Hepatocyte (in vitro differentiated cells): Measurements from ENCODE around the gene MOV10L1. TPM values are rescaled to one million over a fixed set of nuclear protein-coding genes. Genes with fewer than 3 reads are reported as not detected.

Experiments
- DNase-seq: peaks from one replicate; pipeline ENCODE4 v3.0.0-alpha.2; 2016; ENCODE audit warnings: low spot score
- H2AFZ ChIP-seq: fragments of 200-600 bp; sonication (generic); 2 replicates; pipeline ENCODE4 v1.6.0; 2016; ENCODE audit warnings: antibody characterized with exemption, mild to moderate bottlenecking
- H3K27ac ChIP-seq: fragments of 200-600 bp; sonication (generic); 2 replicates; pipeline ENCODE4 v1.5.1; 2016; ENCODE audit warnings: mild to moderate bottlenecking
- H3K27me3 ChIP-seq: fragments of 200-600 bp; sonication (generic); 2 replicates; pipeline ENCODE4 v1.6.1; 2016
- H3K36me3 ChIP-seq: fragments of 200-600 bp; sonication (generic); replicated peaks from 2 replicates; pipeline ENCODE4 v1.5.1; 2016; ENCODE audit warnings: low read depth; ENCODE audit not compliant: insufficient read depth
- H3K4me1 ChIP-seq: fragments of 200-600 bp; sonication (generic); 2 replicates; pipeline ENCODE4 v1.5.1; 2016; ENCODE audit warnings: mild to moderate bottlenecking, moderate library complexity; ENCODE audit not compliant: insufficient read depth
- H3K4me2 ChIP-seq: fragments of 200-600 bp; sonication (generic); 2 replicates; pipeline ENCODE4 v1.6.0; 2016
- H3K4me3 ChIP-seq: fragments of 200-600 bp; sonication (generic); 2 replicates; pipeline ENCODE4 v1.5.1; 2016; ENCODE audit warnings: mild to moderate bottlenecking
- H3K79me2 ChIP-seq: fragments of 200-600 bp; sonication (generic); 2 replicates; pipeline ENCODE4 v1.6.0; 2017; ENCODE audit warnings: mild to moderate bottlenecking
- H3K9me2 ChIP-seq: fragments of 200-600 bp; sonication (generic); replicated peaks from 2 replicates; pipeline ENCODE4 v1.6.0; 2017; ENCODE audit warnings: mild to moderate bottlenecking; ENCODE audit not compliant: insufficient read depth
- H3K9me3 ChIP-seq: fragments of 200-600 bp; sonication (generic); 2 replicates; pipeline ENCODE4 v1.5.1; 2016; ENCODE audit warnings: low read depth, mild to moderate bottlenecking
- H4K20me1 ChIP-seq: fragments of 200-600 bp; sonication (generic); 2 replicates; pipeline ENCODE4 v1.6.0; 2016; ENCODE audit warnings: mild to moderate bottlenecking; ENCODE audit not compliant: insufficient read depth, poor library complexity, severe bottlenecking
- CTCF ChIP-seq: fragments of 200-600 bp; sonication (generic); IDR thresholded peaks from 2 replicates; pipeline ENCODE4 v1.5.1; 2016; ENCODE audit warnings: antibody characterized with exemption, mild to moderate bottlenecking; ENCODE audit not compliant: poor library complexity
- EZH2 ChIP-seq: fragments of 200-600 bp; sonication (generic); IDR thresholded peaks from 2 replicates; pipeline ENCODE4 v1.6.1; 2016; ENCODE audit warnings: antibody characterized with exemption, mild to moderate bottlenecking, borderline replicate concordance
- EZH2phosphoT487 ChIP-seq: fragments of 200-600 bp; sonication (generic); IDR thresholded peaks from one replicate; pipeline ENCODE4 v1.6.1; 2018; ENCODE audit warnings: antibody characterized with exemption, mild to moderate bottlenecking, low read depth, moderate library complexity; ENCODE audit not compliant: unreplicated experiment, severe bottlenecking
- WGBS: methylation state at CpG from one replicate; pipeline ENCODE4 v1.1.6; 2016; ENCODE audit warnings: low lambda C conversion rate; ENCODE audit errors: missing lambda C conversion rate; 5-methylcytosine and 5-hydroxymethylcytosine counted together
- polyA plus RNA-seq: library from polyadenylated mRNA; unstranded; fragments of >200 nt; fragmentation: Nextera tagmentation; extraction: Ambion mirVana; gene quantifications from 2 replicates; pipeline ENCODE4 v1.2.1, GENCODE V29; 2016
- total RNA-seq: library from RNA; depleted of rRNA; stranded (reverse); fragments of >200 nt; gene quantifications from 2 replicates; pipeline ENCODE4 v1.2.3, GENCODE V29; 2014

MOV10L1 gene
- total and polyA plus RNA-seq, 2 experiments from 2014 or later, result 0.36 to 3.6 TPM

GRCh38 chr22:50175921-50176849, 86.4 kb downstream of the MOV10L1 start:
- 81% methylated on average over 23 of the region's 27 CpGs for WGBS
- H2AFZ ChIP-seq, result no peak overlapping the region
- H4K20me1 ChIP-seq, result no peaks in the 10 kb centered on the region
- no peaks in the 10 kb centered on the region for H3K9me3 ChIP-seq
- no peaks in the 10 kb centered on the region for H3K4me1 ChIP-seq
- no peaks in the 10 kb centered on the region for H3K9me2 ChIP-seq
- TF ChIP-seq CTCF, result no peak
- TF ChIP-seq EZH2, result no peak
- no peak for TF ChIP-seq EZH2phosphoT487
- no peaks in the 10 kb centered on the region for H3K36me3 ChIP-seq
- no peaks in the 10 kb centered on the region for H3K79me2 ChIP-seq
- no peak overlapping the region for H3K4me2 ChIP-seq
- H3K27me3 ChIP-seq, result peaks cover 2% of the 10 kb centered on the region
- no peak overlapping the region for H3K27ac ChIP-seq
- H3K4me3 ChIP-seq, result no peak overlapping the region
- no peak for DNase-seq

DNA sequence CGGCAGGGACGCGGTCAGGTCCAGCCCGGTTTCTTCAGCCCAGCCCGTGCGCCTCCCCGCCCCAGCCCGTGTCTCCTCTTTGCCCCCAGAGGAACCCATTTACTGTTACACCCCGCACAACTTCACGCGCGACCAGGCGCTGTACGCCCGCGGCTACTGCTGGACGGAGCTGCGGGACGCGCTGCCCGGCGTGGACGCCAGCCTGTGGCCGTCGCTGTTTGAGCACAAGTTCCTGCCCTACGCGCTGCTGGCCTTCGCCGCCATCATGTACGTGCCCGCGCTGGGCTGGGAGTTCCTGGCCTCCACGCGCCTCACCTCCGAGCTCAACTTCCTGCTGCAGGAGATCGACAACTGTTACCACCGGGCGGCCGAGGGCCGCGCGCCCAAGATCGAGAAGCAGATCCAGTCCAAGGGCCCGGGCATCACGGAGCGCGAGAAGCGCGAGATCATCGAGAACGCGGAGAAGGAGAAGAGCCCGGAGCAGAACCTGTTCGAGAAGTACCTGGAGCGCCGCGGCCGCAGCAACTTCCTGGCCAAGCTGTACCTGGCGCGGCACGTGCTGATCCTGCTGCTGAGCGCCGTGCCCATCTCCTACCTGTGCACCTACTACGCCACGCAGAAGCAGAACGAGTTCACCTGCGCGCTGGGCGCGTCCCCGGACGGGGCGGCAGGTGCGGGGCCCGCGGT, 87.2 kb downstream of the MOV10L1 start:
- no peak overlapping the region for H2AFZ ChIP-seq
- H3K27me3 ChIP-seq, result no peaks in the 10 kb centered on the region
- TF ChIP-seq EZH2phosphoT487, result no peak
- no peak for TF ChIP-seq CTCF
- TF ChIP-seq EZH2, result no peak
- H3K4me1 ChIP-seq, result no peaks in the 10 kb centered on the region
- H3K79me2 ChIP-seq, result no peaks in the 10 kb centered on the region
- no peak overlapping the region for H3K27ac ChIP-seq
- no peak for DNase-seq
- no peak overlapping the region for H3K4me3 ChIP-seq
- H3K9me2 ChIP-seq, result no peaks in the 10 kb centered on the region
- no peaks in the 10 kb centered on the region for H3K36me3 ChIP-seq
- H3K4me2 ChIP-seq, result no peak overlapping the region
- H4K20me1 ChIP-seq, result no peaks in the 10 kb centered on the region
- WGBS, result 98% methylated on average over 63 of the region's 76 CpGs
- no peaks in the 10 kb centered on the region for H3K9me3 ChIP-seq

DNA sequence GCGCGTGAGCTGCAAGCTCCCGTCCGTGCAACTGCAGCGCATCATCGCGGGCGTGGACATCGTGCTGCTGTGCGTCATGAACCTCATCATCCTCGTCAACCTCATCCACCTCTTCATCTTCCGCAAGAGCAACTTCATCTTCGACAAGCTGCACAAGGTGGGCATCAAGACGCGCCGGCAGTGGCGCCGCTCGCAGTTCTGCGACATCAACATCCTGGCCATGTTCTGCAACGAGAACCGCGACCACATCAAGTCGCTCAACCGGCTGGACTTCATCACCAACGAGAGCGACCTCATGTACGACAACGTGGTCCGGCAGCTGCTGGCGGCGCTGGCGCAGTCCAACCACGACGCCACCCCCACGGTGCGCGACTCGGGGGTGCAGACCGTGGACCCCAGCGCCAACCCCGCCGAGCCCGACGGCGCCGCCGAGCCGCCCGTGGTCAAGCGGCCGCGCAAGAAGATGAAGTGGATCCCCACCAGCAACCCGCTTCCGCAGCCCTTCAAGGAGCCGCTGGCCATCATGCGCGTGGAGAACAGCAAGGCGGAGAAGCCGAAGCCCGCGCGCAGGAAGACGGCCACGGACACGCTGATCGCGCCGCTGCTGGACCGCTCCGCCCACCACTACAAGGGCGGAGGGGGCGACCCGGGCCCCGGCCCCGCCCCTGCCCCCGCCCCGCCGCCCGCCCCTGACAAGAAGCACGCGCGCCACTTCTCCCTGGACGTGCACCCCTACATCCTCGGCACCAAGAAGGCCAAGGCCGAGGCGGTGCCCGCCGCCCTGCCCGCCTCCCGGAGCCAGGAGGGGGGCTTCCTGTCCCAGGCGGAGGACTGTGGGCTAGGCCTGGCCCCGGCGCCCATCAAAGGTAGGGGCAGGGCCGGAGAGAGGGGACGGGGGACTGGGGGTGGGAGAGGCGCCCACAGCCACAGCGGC, 88.0 kb downstream of the MOV10L1 start:
- WGBS, result 96% methylated on average over 51 of the region's 98 CpGs
- H3K4me3 ChIP-seq, result no peak overlapping the region
- no peaks in the 10 kb centered on the region for H3K9me2 ChIP-seq
- no peak for DNase-seq
- no peaks in the 10 kb centered on the region for H3K36me3 ChIP-seq
- TF ChIP-seq EZH2phosphoT487 (no peak), CTCF (no peak), EZH2 (no peak)
- H3K27ac ChIP-seq, result no peak overlapping the region
- H3K27me3 ChIP-seq, result no peaks in the 10 kb centered on the region
- H3K4me1 ChIP-seq, result no peaks in the 10 kb centered on the region
- no peaks in the 10 kb centered on the region for H3K79me2 ChIP-seq
- no peaks in the 10 kb centered on the region for H4K20me1 ChIP-seq
- no peak overlapping the region for H3K4me2 ChIP-seq
- H2AFZ ChIP-seq, result no peak overlapping the region
- H3K9me3 ChIP-seq, result no peaks in the 10 kb centered on the region
